Activated T-cell treated with anti-CD3 and anti-CD28 coated beads, Interleukin-2, amount 50 U/mL, for 72 hours (primary cell): ENCODE results near the gene PDE3B. TPM values are rescaled to one million over a fixed set of nuclear protein-coding genes. Genes with fewer than 3 reads are reported as not detected.
"Not testable (repeated sequence)": the region's sequence is repeated elsewhere in the genome, so short reads cannot be mapped to it uniquely, and the experiment has no call there.

Source experiments
- ATAC-seq, 2 donors: fragments of 150-1000 bp; cut with Tn5 transposase; replicated peaks in 1 of 2; 2 replicates each; pipeline ENCODE4 v1.10.0; 2021; ENCODE audit warnings: moderate library complexity in 2 of 2, mild to moderate bottlenecking in 1 of 2
- DNase-seq, 2 donors: peaks; one replicate each; pipeline ENCODE4 v3.0.0; 2021 to 2022; ENCODE audit warnings: mixed read lengths in 1 of 2
- H3K27ac Mint-ChIP-seq: one replicate; pipeline ENCODE4 v1.8.0; 2022; ENCODE audit warnings: mild to moderate bottlenecking, moderate library complexity, mixed read lengths
- H3K27me3 Mint-ChIP-seq: one replicate; pipeline ENCODE4 v1.8.0; 2022; ENCODE audit warnings: low read depth, mixed read lengths
- H3K36me3 Mint-ChIP-seq, 2 donors: one replicate each; pipeline ENCODE4 v1.8.0; 2022; ENCODE audit warnings: mixed read lengths in 2 of 2, mild to moderate bottlenecking in 1 of 2; ENCODE audit not compliant: insufficient read depth in 2 of 2
- H3K4me1 Mint-ChIP-seq: one replicate; pipeline ENCODE4 v1.8.0; 2022; ENCODE audit warnings: low read depth, mixed read lengths
- H3K4me3 Mint-ChIP-seq, 2 donors: one replicate each; pipeline ENCODE4 v1.8.0; 2022; ENCODE audit warnings: mild to moderate bottlenecking in 2 of 2, mixed read lengths in 2 of 2, moderate library complexity in 2 of 2
- H3K9me3 Mint-ChIP-seq, 2 donors: one replicate each; pipeline ENCODE4 v1.8.0; 2022; ENCODE audit warnings: mixed read lengths in 2 of 2
- total RNA-seq, 2 donors: library from RNA; stranded (reverse); gene quantifications; one replicate each; pipeline ENCODE4 v1.2.3, GENCODE V29; 2022

PDE3B gene
- total RNA-seq, 2 donors from 2014 or later = 79.2 to 92.1 TPM

- Mint-ChIP-seq H3K4me1 (peaks cover 74% of the 10 kb centered on the region), H3K4me3 (peak overlapping the region in 1 of 2 donors; percentile 2), H3K27ac (no peak overlapping the region), H3K9me3 (no peaks in the 10 kb centered on the region), H3K36me3 (peaks cover 16 to 48% of the 10 kb centered on the region in 2 donors), H3K27me3 (no peaks in the 10 kb centered on the region)
- DNase-seq (no peak), ATAC-seq (no peak)
Observed at GRCh38 chr11:14774721-14775120, 131.1 kb downstream of the PDE3B start.

- DNase-seq = no peak
- Mint-ChIP-seq H3K9me3 (peaks cover 3 to 5% of the 10 kb centered on the region in 2 donors), H3K27ac (peak overlapping the region; percentile 76), H3K36me3 (peaks cover 19 to 57% of the 10 kb centered on the region in 2 donors), H3K27me3 (no peaks in the 10 kb centered on the region), H3K4me1 (peaks cover 74% of the 10 kb centered on the region), H3K4me3 (no peak overlapping the region)
- ATAC-seq = no peak
Observed at GRCh38 chr11:14775897-14776296, 132.3 kb downstream of the PDE3B start.

- Mint-ChIP-seq H3K9me3 (peaks cover 9 to 10% of the 10 kb centered on the region in 2 donors), H3K4me1 (peaks cover 82% of the 10 kb centered on the region), H3K4me3 (peak overlapping the region; percentile 2 to 45), H3K36me3 (peaks cover 40 to 79% of the 10 kb centered on the region in 2 donors)
- H3K27ac Mint-ChIP-seq, H3K27me3 Mint-ChIP-seq, ATAC-seq, DNase-seq: not testable (repeated sequence)
Observed at GRCh38 chr11:14778460-14778859, 134.9 kb downstream of the PDE3B start.

- Mint-ChIP-seq H3K36me3 (peaks cover 32 to 50% of the 10 kb centered on the region in 2 donors), H3K27ac (peak overlapping the region; percentile 95), H3K9me3 (peaks cover 9 to 13% of the 10 kb centered on the region in 2 donors), H3K27me3 (no peaks in the 10 kb centered on the region), H3K4me3 (peak overlapping the region in 1 of 2 donors; percentile 50), H3K4me1 (peaks cover 56% of the 10 kb centered on the region)
- no peak for DNase-seq
- ATAC-seq = peak; percentile 7 to 25
Observed at GRCh38 chr11:14783788-14784187, 140.2 kb downstream of the PDE3B start.

- peak; percentile 29 to 57 for ATAC-seq
- H3K4me3 Mint-ChIP-seq = peak overlapping the region in 1 of 2 donors; percentile 50
- H3K27ac Mint-ChIP-seq = peak overlapping the region; percentile 95
- peaks cover 30 to 46% of the 10 kb centered on the region in 2 donors for H3K36me3 Mint-ChIP-seq
- peaks cover 9 to 13% of the 10 kb centered on the region in 2 donors for H3K9me3 Mint-ChIP-seq
- DNase-seq = no peak
- no peaks in the 10 kb centered on the region for H3K27me3 Mint-ChIP-seq
- peaks cover 56% of the 10 kb centered on the region for H3K4me1 Mint-ChIP-seq
Observed at GRCh38 chr11:14784230-14784629, 140.6 kb downstream of the PDE3B start.

- H3K4me3 Mint-ChIP-seq = no peak overlapping the region
- peaks cover 0 to 3% of the 10 kb centered on the region in 2 donors for H3K36me3 Mint-ChIP-seq
- no peak for DNase-seq
- ATAC-seq = no peak
- peak overlapping the region; percentile 27 for H3K27ac Mint-ChIP-seq
- no peaks in the 10 kb centered on the region for H3K9me3 Mint-ChIP-seq
- H3K27me3 Mint-ChIP-seq = no peaks in the 10 kb centered on the region
- peaks cover 12% of the 10 kb centered on the region for H3K4me1 Mint-ChIP-seq
Observed at GRCh38 chr11:14789879-14790484, 146.4 kb downstream of the PDE3B start.

- H3K4me3 Mint-ChIP-seq = no peak overlapping the region
- no peaks in the 10 kb centered on the region for H3K27me3 Mint-ChIP-seq
- peaks cover 18% of the 10 kb centered on the region for H3K4me1 Mint-ChIP-seq
- ATAC-seq = no peak
- H3K36me3 Mint-ChIP-seq = peaks cover 11 to 25% of the 10 kb centered on the region in 2 donors
- DNase-seq = no peak
- no peak overlapping the region for H3K27ac Mint-ChIP-seq
- H3K9me3 Mint-ChIP-seq = peaks cover 2 to 4% of the 10 kb centered on the region in 2 donors
Observed at GRCh38 chr11:14793546-14793945, 149.9 kb downstream of the PDE3B start.

- ATAC-seq, H3K27me3 Mint-ChIP-seq, H3K9me3 Mint-ChIP-seq, H3K4me3 Mint-ChIP-seq, DNase-seq, H3K27ac Mint-ChIP-seq: not testable (repeated sequence)
- Mint-ChIP-seq H3K4me1 (peaks cover 17% of the 10 kb centered on the region), H3K36me3 (peaks cover 15 to 43% of the 10 kb centered on the region in 2 donors)
Observed at GRCh38 chr11:14796028-14796427, 152.4 kb downstream of the PDE3B start.

GRCh38 chr11:14803846-14804245 lies 160.2 kb downstream of the PDE3B start:
- H3K27ac Mint-ChIP-seq = no peak overlapping the region
- ATAC-seq (no peak), DNase-seq (no peak)
- H3K36me3 Mint-ChIP-seq = peaks cover 17 to 60% of the 10 kb centered on the region in 2 donors
- no peaks in the 10 kb centered on the region for H3K27me3 Mint-ChIP-seq
- H3K4me1 Mint-ChIP-seq = peaks cover 11% of the 10 kb centered on the region
- H3K4me3 Mint-ChIP-seq = no peak overlapping the region
- peaks cover 3 to 9% of the 10 kb centered on the region in 2 donors for H3K9me3 Mint-ChIP-seq

- Mint-ChIP-seq H3K9me3 (peaks cover 3 to 9% of the 10 kb centered on the region in 2 donors), H3K27ac (no peak overlapping the region), H3K4me1 (no peaks in the 10 kb centered on the region), H3K27me3 (no peaks in the 10 kb centered on the region), H3K36me3 (peaks cover 19 to 58% of the 10 kb centered on the region in 2 donors), H3K4me3 (no peak overlapping the region)
- DNase-seq (no peak), ATAC-seq (no peak)
Observed at GRCh38 chr11:14809466-14809865, 165.9 kb downstream of the PDE3B start.

- H3K9me3 Mint-ChIP-seq = peaks cover 0 to 1% of the 10 kb centered on the region in 2 donors
- H3K36me3 Mint-ChIP-seq = peaks cover 9 to 48% of the 10 kb centered on the region in 2 donors
- ATAC-seq (no peak), DNase-seq (no peak)
- H3K4me3 Mint-ChIP-seq = no peak overlapping the region
- no peaks in the 10 kb centered on the region for H3K27me3 Mint-ChIP-seq
- no peaks in the 10 kb centered on the region for H3K4me1 Mint-ChIP-seq
- H3K27ac Mint-ChIP-seq = no peak overlapping the region
Observed at GRCh38 chr11:14812757-14813156, 169.2 kb downstream of the PDE3B start.

GRCh38 chr11:14813516-14813915 lies 169.9 kb downstream of the PDE3B start:
- H3K9me3 Mint-ChIP-seq = no peaks in the 10 kb centered on the region
- H3K27me3 Mint-ChIP-seq = no peaks in the 10 kb centered on the region
- no peaks in the 10 kb centered on the region for H3K4me1 Mint-ChIP-seq
- no peak overlapping the region for H3K4me3 Mint-ChIP-seq
- DNase-seq (no peak), ATAC-seq (no peak)
- no peak overlapping the region for H3K27ac Mint-ChIP-seq
- H3K36me3 Mint-ChIP-seq = peaks cover 9 to 43% of the 10 kb centered on the region in 2 donors

- Mint-ChIP-seq H3K27ac (no peak overlapping the region), H3K27me3 (no peaks in the 10 kb centered on the region), H3K9me3 (peaks cover 2 to 3% of the 10 kb centered on the region in 2 donors), H3K36me3 (peaks cover 12 to 50% of the 10 kb centered on the region in 2 donors), H3K4me3 (no peak overlapping the region), H3K4me1 (no peaks in the 10 kb centered on the region)
- DNase-seq = no peak
- ATAC-seq = no peak
Observed at GRCh38 chr11:14818779-14819178, 175.2 kb downstream of the PDE3B start.

GRCh38 chr11:14819596-14819995 lies 176.0 kb downstream of the PDE3B start:
- Mint-ChIP-seq H3K27me3 (no peaks in the 10 kb centered on the region), H3K27ac (no peak overlapping the region), H3K4me3 (no peak overlapping the region), H3K9me3 (peaks cover 2 to 10% of the 10 kb centered on the region in 2 donors), H3K36me3 (peaks cover 20 to 55% of the 10 kb centered on the region in 2 donors), H3K4me1 (no peaks in the 10 kb centered on the region)
- ATAC-seq (no peak), DNase-seq (no peak)
